GM19463 (cell line): ENCODE measurements around the gene BRK1.
"Not testable (repeated sequence)": the region's sequence is repeated elsewhere in the genome, so short reads cannot be mapped to it uniquely, and the experiment has no call there.

Experiments used
- ATAC-seq: cut with Tn5 transposase; IDR thresholded peaks from one replicate; pipeline ENCODE4 v1.9.1; 2021; ENCODE audit warnings: mild to moderate bottlenecking, moderate library complexity; ENCODE audit not compliant: unreplicated experiment

BRK1 gene

GRCh38 chr3:10176150-10176549 is 60.7 kb downstream of the BRK1 start:
- not testable (repeated sequence) for ATAC-seq
